Renal pelvis (tissue), 4 donors: ENCODE measurements around the gene TOE1. TPM values are rescaled to one million over a fixed set of nuclear protein-coding genes. Genes with fewer than 3 reads are reported as not detected.

Experiments used
- DNase-seq: peaks from one replicate; pipeline ENCODE4 v3.0.0-alpha.2; 2013
- polyA plus RNA-seq, 3 donors: library from polyadenylated mRNA; unstranded; fragments of 120-200 nt; gene quantifications; one replicate each; pipeline ENCODE4 v1.2.1, GENCODE V29; 2013; ENCODE audit not compliant: insufficient read length in 3 of 3

Gene TOE1
- polyA plus RNA-seq, 3 donors = 12.5 to 15.3 (median 14.1) TPM

- DNase-seq = no peak
Observed at GRCh38 chr1:45322486-45323040, 17.4 kb upstream of the TOE1 start.

DNA sequence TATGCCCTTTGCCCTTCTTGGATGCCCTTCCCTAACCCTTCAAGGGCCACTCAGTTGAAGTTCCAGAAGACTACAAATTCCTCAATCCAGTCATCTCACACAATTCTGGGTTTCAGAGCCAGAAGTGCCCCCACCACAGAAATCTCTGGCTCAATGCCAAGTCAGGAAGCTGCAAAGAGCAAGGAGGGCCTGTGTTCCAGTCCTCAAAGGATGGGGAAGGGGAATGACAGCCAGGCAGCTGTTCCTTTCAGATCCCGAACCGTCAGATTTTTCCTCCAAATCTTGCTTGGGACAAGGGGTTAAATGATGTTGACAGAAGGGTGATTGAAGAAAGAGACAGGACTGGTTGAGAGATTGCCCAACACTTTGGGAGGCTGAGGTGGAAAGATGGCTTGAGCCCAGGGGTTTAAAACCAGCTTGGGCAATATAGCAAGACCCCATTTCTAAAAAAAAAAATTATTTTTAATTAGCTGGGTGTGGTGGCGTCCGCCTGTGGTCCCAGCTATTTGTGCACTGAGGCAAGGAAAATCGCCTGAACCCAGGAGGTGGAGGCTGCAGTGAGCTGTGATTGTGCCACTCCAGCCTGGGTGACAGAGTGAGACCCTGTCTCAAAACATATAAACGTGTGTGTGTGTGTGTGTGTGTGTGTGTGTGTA lies 14.0 kb upstream of the TOE1 start:
- no peak for DNase-seq

DNA sequence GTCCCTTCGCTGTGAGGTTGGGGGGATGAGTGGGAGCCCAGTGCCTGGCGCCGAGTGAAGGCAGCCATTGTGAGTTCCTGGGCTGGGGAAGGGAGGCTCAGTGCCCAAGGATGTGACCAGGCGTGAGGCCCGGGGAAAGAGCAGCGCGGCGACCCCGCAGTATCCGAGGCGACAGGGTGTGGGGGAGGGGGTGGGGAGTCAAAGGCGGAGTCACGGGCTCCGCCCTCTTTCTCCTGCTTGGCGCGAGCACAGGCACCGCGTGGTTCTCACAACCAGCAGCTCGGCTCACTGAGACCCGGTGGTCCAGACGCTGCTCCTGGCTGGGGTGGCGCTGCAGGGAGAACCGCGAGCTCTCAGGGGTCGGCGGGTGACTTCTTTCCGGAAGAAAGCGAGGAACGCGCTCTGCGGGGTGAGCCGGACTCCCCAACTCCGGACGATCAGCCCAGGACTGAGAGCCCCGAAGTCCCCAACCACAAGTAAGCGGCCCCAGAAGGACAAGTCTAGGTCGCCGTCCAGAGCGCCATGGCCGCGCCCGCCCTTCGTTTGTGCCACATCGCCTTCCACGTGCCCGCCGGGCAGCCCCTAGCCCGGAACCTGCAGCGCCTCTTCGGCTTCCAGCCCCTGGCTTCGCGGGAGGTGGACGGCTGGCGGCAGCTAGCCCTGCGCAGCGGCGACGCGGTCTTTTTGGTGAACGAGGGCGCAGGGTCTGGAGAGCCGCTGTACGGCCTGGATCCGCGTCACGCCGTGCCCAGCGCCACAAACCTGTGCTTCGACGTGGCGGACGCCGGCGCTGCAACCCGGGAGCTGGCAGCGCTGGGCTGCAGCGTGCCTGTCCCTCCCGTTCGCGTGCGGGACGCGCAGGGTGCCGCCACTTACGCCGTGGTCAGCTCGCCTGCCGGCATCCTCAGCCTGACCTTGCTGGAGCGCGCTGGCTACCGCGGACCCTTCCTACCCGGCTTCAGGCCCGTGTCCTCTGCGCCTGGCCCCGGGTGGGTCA lies 13.0 kb upstream of the TOE1 start, which contains the start of gene HPDL:
TSS of gene HPDL (plus strand) at position 269 of the 997 bp plus-strand sequence. CDS start at position 523, 254 bp downstream.
- peak; percentile 88 for DNase-seq

DNA sequence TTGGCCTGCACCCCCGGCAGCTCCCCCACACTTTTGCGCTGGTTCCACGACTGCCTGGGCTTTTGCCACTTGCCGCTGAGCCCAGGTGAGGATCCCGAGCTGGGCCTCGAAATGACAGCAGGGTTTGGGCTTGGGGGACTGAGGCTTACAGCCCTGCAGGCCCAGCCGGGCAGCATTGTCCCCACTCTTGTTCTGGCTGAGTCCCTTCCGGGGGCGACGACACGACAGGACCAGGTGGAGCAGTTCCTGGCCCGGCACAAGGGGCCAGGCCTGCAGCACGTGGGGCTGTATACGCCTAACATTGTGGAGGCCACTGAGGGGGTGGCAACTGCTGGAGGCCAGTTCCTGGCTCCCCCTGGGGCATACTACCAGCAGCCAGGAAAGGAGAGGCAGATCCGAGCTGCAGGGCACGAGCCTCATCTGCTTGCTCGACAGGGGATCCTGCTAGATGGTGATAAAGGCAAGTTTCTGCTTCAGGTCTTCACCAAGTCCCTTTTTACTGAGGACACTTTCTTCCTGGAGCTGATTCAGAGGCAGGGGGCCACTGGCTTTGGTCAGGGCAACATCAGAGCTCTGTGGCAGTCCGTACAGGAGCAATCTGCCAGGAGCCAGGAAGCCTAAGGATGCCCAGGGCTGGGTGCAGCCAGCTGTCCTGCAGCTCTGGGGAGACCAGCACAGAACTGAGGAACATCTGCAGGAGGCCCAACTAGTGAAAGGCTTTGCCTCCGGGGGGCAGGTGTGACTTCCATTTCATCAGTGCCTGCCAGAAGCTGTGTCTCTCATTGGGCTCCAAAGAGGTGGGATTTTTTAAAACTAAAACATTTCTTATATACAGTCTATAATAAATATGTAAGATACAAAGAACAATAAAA lies 12.1 kb upstream of the TOE1 start:
- DNase-seq = no peak

- DNase-seq = no peak
Observed at GRCh38 chr1:45328680-45329079, 11.3 kb upstream of the TOE1 start.

DNA sequence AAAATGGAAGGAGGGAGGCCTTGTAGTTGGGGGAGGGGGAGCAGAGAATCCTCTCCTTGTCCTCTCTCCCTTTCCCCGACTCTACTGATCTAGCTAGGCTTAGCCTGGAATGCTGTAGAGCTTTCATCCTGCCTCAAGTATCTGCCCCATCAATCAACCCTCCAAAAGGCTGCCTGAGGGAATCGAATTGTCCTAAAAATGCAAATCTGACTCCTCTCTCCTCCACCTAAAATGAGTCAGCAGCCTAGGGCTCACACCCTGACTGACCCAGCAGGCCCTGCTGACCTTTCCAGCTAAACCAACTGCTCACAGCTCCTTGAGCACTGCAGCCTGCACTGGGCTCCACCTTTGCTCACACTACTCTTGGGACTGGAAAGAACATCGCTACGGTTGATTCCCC lies 10.5 kb upstream of the TOE1 start:
- DNase-seq = no peak

DNA sequence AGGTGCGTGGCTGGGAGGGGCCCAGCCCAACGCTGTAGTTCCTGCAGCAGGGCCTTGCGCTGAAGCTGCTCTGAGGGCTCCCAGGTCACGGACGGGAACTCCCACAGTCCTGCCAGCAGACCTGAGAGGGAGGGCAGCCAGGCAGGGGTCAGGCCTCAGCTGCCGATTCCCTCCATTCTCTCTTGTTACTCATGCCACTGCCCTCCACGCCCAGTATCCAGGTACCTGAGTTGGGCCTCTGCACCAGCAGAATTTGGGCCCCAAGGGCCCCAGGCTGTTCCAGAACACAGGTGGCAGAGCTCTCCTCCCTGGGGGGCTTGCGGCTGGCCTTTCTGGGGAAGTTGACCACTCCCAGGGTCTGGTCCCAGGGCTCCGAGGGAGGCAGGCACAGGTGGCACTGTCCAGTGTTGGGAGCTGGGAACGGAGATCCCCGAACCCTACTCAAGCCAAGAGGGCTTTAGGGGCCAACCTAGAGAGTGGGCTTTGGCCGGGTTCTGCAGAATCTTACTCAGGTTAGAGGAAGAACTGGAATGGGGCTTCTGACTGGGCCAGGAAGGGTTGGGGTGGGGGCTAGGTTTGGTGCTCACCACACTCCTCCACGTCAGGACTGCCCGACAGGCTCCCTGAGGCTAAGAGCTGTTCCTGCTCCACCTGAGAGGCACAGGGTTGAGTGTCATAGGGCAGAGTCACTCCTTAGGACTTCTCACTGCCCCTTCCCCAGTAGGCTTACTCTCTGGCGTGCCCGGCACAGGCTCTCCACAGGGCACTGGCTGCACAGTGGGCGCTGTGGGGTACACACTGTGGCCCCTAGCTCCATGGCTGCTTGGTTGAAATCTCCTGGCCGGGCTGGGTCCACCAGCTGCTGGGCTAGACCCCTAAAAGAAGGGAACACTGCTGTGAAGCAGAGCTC lies 8.3 kb upstream of the TOE1 start:
- no peak for DNase-seq

- no peak for DNase-seq
Observed at GRCh38 chr1:45332346-45332720, 7.6 kb upstream of the TOE1 start.

GRCh38 chr1:45334308-45335245 lies 5.4 kb upstream of the TOE1 start:
- no peak for DNase-seq

GRCh38 chr1:45335855-45336324 lies 4.1 kb upstream of the TOE1 start:
- no peak for DNase-seq

- no peak for DNase-seq
Observed at GRCh38 chr1:45337630-45338325, 2.2 kb upstream of the TOE1 start.

GRCh38 chr1:45340816-45341466 lies 971 bp downstream of the TOE1 start:
- no peak for DNase-seq

DNA sequence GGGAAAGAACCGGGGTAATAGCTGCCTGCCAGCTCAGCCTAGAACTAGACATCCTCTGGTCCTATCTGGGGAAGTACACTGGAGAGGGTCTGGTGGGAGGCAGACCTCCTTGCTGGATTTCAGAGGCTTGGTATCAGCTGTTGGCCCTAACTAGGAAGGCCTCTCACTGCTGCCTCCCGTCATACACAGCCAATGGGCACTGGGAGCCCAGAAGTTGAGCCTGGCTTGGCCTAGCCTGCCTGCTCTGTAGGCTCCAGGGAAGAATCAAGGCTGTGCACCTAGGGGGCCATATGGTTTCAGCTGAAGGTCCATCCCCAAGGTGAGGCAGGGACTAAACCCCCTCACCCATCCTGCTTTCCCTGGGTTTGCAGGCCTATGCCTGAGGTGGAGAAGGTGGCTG lies 4.5 kb downstream of the TOE1 start:
- no peak for DNase-seq

DNA sequence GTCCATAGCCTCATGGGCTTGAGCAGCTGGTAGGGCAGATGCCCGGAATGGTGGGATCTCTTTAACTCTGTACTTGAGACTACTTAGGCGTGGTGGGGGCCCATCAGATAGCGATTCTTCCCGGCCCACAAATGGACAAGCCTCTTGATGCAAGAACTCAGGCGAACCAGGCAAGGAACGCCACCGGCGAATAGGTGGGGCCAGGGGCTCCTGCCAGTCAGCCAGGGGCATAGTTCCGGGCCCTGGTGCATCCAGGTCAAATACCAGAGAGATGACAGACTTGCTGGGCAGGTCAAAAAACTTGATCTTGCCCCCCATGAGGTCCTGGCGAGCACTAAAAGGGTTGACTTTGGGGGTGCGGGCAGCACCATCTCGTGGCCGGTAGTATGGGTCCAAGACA lies 5.0 kb downstream of the TOE1 start:
- no peak for DNase-seq

- no peak for DNase-seq
Observed at GRCh38 chr1:45346473-45346872, 6.5 kb downstream of the TOE1 start.

DNA sequence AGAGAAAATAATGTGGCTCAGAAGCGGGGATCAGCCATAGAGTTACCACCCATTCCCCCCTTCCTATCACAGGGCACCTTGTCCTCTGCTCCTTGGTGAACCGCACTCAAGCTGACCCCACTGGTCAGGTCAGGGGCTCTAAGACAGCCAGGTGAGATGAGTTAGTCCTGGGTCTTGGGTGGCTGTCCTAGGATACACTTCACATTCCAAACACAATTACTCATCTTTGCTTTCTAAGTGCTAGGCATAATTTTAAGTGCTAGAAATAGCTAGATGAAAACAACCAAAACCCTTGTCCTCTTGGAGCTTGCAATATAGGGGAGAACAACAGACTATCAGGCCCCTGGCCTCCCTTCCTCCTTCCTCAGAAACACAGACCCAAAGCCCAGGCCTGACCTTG lies 8.1 kb downstream of the TOE1 start:
- no peak for DNase-seq

- DNase-seq = no peak
Observed at GRCh38 chr1:45348609-45348965, 8.6 kb downstream of the TOE1 start.

GRCh38 chr1:45348966-45349677 lies 9.2 kb downstream of the TOE1 start:
- no peak for DNase-seq
